AG08396 (cell line): ENCODE results near the gene LRCH2.

Experiments used
- DNase-seq: peaks from one replicate; pipeline ENCODE4 v3.0.0; 2012; ENCODE audit warnings: low spot score, mixed read lengths

Gene LRCH2

DNA sequence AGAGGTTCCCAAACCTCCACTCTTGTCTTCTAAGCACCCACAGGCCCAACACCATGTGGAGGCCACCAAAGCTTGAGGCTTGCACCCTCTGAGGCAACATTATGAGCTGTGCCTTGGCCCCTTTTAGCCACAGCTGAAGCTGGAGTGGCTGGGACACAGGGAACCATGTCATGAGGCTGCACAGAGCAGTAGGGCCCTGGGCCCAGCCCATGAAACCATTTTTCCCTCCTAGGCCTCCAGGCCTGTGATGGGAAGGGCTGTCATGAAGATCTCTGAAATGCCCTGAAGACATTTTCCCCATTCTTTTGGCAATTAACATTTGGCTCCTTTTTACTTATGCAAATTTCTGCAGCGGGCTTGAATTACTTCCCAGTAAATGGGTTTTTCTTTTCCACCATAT, 29.9 kb downstream of the LRCH2 start:
- DNase-seq: no peak

DNA sequence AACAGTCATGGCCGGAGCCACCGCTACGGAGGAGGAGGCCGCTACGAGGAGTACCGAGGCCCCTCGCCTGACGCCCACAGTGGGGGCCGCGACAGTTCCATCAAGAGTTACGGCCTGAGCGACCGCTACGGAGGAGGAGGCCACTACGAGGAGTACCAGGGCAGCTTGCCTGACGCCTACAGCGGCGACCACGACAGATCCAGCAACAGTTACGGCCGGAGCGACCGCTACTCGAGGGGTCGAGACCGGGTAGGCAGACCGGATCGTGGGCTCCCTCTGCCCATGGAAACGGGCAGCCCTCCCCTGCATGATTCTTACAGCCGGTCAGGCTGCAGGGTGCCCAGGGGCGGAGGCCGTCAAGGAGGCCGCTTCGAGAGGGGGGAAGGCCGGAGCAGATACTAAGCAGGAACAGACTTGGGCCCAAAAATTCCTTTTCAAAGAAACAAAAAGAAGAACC, 41.6 kb downstream of the LRCH2 start:
- DNase-seq: no peak

DNA sequence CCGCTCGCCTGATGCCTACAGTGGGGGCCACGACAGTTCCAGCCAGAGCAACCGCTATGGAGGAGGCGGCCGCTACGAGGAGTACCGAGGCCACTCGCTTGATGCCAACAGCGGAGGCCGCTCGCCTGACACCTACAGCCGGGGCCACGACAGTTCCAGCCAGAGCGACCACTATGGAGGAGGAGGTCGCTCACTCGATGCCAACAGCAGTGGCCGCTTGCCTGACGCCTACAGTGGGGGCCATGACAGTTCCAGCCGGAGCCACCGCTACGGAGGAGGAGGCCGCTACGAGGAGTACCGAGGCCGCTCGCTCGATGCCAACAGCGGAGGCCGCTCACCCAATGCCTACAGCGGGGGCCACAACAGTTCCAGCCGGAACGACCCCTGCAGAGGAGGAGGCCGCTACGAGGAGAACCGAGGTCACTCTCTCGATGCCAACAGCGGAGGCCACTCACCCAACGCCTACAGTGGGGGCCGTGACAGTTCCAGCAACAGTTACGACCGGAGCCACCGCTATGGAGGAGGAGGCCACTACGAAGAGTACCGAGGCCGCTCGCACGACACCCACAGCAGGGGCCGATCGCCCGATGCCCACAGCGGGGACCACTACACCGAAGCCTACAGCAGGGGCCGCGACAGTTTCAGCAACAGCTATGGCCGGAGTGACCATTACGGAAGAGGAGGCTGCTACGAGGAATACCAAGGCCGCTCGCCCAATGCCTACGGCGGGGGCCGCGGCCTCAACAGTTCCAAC, 42.2 kb downstream of the LRCH2 start:
- no peak for DNase-seq

DNA sequence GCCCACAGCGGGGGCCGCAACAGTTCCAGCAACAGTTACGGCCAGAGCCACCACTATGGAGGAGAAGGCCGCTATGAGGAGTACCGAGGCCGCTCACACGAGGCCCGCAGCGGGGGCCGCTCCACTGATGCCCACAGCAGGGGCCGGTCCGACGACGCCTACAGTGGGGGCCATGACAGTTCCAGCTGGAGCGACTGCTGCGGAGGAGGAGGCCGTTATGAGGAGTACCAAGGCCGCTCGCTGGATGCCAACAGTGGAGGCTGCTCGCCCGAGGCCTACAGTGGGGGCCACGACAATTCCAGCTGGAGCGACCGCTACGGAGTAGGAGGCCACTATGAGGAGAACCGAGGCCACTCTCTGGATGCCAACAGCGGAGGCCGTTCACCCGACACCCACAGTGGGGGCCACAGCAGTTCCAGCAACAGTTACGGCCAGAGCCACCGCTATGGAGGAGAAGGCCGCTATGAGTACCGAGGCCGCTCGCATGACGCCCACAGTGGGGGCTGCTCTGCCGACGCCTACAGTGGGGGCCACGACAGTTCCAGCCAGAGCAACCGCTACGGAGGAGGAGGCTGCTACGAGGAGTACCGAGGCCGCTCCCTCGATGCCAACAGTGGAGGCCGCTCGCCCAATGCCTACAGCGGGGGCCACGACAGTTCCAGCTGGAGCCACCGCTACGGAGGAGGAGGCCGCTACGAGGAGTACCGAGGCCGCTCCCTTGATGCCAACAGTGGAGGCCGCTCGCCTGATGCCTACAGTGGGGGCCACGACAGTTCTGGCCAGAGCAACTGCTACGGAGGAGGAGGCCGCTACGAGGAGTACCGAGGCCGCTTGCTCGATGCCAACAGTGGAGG, 43.0 kb downstream of the LRCH2 start:
- DNase-seq: no peak

DNA sequence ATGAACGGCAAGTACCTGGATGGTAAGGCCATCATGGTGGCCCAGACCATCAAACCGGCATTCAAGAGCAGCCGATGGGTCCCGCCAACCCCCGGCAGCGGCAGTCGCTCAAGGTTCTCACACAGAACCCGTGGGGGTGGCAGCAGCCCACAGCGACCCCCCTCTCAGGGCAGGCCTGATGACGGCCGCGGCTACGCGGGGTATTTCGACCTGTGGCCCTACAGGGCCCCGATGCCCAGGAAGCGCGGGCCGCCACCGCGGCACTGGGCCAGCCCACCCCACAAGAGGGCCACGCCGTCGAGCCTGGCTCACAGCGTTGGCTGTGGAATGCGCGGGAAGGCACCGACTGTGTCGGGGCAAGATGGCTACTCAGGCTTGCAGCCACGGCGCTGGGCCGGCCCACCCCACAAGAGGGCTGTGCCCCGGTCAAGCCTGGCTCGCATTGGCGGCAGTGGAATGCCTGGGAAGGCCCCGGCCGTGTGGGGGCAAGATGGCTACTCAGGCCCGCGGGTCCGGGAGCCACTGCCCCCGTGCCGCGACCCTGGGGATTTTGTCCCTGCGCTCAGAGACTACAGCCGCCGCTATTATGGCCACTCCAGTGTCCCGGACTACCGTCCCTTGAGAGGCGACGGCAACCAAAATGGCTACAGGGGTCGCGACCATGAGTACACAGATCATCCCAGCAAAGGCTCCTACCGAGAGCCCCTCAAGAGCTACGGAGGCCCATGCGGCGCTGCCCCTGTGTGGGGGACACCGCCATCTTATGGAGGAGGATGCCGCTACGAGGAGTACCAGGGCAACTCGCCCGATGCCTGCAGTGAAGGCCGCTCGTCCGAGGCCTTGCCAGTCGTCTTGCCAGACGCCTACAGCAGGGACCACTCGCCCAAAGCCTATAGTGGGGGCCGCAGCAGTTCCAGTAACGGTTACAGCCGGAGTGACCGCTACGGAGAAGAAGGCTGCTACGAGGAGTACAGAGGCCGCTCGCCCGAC, 44.0 kb downstream of the LRCH2 start:
- no peak for DNase-seq

DNA sequence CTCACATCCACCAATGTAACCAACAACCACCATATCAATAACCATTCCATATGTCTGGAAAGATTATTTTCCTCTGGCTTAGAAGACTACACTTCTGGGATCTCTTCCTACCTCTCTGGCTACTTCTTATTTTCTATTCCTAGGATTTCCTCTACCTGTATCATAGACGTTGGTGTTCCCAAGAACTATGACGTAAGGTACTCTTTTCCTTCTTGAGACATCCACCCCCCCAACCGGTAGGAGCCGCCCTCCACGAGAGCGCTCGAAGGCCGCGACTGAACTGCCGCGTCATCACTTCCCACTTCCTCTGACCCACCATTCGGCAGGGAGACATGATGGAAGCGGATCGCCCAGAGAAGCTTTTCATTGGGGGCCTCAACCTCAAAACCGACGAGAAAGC, 44.8 kb downstream of the LRCH2 start, which contains the start of gene RBMXL3:
TSS of gene RBMXL3 (plus strand) at position 301 of the 400 bp plus-strand sequence. CDS start at position 333, 32 bp downstream.
- no peak for DNase-seq

DNA sequence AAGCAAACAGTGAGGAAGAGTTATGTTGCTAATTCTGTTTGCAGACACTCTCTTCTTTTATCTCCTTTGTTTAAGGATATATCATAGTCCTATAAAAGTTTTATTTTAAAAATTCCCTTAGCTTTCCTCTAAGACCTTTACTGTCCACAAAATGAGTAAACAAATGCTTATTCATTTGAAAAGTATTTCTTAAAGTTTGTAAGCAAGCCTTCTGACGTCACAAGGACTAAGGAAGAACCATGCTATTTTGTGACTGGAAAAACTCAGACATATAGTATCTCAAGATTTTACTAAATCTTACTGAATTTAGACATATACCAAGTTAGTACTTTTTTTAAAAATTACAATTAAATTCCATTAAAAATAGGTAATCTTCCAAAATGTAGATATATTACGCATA, 49.9 kb downstream of the LRCH2 start:
- peak; percentile 33 for DNase-seq

DNA sequence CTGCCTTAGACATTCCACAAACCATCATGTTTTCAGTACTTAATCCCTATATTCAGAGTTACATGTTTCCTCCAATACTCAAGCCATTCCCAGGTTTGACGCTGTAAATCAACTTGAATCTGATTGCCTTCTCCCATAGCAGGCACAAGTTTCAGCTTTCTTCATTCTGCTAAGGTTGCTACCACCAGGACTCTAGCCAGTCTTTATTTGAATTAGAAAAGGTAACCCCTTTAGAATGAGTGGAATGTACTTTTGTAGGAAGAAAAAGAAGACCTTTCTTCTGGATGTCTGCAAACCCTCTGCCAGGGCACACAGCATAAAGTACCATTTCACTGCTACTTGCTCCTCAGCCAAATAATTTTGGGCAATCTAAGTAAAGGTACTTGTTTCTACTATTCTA, 55.4 kb downstream of the LRCH2 start:
- DNase-seq: no peak

DNA sequence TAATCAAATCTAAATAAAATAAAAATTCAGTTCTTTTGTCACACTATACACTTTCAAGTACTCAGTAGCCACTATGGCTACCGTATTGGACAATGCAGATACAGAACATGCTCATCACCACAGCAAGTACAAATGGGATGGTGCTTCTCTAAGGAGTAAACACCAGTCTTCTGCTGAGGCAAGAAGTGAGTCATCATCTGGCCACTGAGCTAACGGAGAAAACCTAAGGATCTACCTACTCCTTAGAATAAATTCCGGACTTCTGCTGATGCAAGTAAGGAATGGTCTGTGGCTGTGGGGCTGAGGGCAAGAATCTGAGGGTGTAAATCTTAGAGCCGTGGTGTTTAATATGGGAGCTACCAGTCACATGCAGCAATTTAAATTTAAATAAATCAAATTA, 56.0 kb downstream of the LRCH2 start:
- DNase-seq: no peak

DNA sequence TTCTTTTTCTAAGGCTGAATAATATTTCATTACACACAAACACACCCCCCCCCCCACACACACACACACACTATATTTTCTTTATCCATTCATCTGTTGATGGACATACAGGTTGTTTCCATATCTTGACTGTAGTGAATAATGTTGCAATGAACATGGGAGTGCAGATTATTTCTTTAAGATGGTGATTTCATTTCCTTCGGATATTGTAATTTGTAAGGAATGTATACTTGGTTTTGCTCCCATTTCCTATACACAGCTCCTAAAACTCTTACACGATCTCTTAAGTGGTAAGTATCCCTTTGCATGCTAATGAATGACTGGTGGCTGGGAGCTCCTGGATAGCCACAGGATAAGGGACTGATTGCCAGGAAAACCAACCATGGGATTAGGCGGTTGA, 59.3 kb downstream of the LRCH2 start:
- DNase-seq: no peak

DNA sequence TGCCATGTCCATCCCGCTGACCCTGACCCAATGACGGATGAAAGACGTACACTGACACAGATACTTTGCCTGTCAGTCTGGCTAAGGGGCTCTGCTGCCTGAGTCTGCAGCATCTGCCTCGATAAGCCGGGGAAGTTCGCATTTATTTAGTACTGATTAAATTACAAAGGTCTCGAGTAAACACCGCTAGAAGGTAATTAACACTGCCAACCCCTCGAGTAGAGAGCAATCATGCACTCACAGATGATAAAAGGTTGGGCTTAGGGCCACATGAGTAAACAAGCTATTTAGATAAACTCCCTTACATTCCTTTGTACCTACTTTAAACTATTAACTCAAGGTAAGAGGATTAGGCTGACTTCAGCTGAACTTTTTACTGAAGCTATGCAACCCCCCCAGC, 60.7 kb downstream of the LRCH2 start:
- DNase-seq: no peak

DNA sequence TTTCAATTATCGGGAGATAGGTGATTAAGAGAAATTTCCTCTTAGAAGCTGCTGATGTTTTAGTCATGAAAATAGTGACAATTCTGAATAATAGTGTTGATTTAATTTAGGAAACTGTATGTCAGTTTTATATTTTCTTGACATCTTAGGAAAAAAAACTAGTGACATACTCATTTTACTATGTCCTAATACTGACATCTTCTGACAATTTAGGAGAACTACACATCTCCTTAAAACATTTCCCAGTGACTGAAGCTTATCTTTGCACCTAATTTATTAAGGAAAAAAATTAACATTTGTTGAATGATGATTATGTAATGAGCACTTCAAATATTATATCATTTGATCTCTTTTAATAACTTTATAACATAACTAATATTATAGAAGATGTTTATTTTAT, 86.7 kb downstream of the LRCH2 start:
- DNase-seq: no peak

DNA sequence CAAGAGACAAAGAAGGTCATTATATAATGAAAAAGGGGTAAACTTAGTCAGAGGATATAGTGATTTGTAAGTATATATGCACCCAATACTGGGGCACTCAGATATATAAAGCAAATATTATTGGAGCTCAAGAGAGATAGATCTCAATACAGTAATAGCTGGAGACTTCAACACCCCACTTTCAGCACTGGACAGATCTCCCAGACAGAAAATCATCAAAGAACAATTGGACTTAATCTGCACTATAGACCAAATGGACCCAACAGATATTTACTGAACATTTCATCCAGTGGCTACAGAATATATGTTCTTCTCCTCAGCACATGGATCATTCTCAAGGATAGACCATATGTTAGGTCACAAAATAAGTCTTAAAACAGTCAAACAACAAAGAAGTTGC, 91.8 kb downstream of the LRCH2 start:
- DNase-seq: no peak

DNA sequence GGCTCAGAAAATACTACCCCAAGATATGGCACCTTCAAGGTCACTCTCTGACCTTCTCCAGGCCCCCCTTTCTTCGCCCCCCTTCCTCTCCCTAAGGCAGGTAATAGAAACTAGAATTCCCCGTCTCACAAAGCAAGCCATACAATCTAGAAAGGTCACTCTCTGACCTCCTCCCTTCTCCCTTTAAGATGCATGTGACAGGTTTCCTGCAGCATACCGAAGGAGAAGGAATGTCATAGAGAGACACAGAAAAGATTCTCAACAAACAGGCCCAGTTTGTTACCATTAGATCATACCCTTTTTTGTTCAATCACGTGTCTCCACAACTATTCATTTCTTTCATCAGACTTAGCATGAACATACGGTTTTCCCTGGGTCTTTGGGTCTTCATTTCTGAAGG, 95.9 kb downstream of the LRCH2 start:
- DNase-seq: no peak

DNA sequence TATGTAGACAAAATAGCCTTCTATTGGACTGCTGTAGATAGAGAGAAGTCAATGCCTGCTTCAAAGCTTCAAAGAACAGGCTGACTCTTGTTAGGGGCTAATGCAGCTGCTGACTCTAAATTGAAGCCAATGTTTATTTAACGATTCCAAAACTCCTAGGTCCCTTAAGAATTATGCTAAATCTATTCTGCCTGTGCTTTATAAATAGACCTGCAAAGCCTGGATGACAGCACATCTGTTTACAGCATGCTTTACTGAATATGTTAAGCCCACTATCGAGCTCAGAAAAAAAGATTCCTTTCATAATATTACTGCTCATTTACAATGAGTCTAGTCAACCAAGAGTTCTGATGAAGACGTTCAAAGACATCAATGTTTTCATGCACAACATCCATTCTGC, 99.5 kb downstream of the LRCH2 start:
- DNase-seq: no peak

DNA sequence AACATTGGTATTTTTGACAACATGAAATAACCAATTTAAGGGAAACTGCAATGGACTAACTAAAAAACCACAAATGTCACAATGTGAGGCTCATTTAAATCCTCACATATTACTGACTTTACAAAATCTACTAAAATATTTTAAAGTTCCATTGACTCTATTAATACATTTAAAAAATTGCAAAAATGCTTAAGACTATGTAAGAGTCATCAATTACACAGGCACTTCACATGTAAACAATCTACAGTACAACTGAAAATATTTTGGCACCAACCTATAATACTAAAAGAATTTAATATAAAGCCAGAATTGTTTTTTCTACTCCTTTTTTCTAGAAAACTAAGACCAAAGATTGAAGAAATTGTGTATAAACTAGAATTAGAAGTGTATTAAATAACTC, 121.5 kb downstream of the LRCH2 start:
- DNase-seq: no peak

DNA sequence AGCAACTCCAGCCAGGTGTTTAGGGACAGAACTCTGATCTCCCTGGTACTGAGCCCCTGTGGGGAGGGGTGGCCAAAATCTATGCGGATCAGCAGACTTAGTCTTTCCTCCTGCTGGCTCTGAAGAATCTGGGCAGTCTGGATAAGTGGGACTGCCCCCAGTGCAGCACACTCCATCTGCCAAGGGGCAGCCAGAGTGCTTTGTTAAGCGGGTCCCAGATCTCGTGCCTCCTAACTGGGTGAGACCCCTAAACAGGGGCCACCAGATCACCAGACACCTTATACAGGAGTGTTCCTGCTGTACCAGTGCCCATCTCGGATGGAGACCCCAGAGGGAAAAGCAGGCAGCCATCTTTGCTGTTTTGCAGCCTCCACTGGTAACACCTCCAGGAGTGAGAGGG, 135.0 kb downstream of the LRCH2 start:
- no peak for DNase-seq

DNA sequence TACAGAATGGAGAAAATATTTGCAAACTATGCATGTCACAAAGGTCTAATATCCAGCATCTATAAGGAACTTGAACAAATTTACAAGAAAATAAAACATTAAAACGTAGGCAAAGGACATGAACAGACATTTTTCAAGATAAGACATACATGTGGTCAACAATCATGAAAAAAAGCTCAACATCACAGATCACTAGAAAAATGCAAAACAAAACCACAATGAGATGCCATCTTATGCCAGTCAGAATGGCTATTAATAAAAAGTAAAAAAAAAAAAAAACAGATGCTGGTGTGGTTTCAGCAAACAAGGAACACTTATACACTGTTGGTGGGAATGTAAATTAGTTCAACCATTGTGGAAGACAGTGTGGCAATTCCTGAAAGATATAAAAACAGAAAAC, 140.7 kb downstream of the LRCH2 start:
- DNase-seq: no peak

DNA sequence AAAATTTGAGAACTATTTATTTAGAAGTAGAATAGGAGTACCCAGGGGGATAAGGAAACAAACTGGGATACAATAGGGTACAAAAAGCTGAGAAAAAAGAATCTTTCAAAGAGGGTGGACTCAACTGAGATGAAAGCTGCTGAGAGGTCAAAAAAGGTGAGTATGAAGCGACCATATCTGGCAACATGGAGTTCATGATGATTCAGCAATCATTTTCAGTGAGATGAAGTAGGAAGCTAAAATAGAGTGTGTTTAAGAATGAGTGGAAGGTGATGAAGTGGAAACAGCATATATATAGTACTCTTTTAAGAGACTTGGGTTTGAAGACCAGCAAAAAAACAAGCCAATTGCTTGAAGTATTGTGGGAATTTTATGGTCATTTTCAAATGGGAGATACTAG, 144.5 kb downstream of the LRCH2 start:
- DNase-seq: no peak

DNA sequence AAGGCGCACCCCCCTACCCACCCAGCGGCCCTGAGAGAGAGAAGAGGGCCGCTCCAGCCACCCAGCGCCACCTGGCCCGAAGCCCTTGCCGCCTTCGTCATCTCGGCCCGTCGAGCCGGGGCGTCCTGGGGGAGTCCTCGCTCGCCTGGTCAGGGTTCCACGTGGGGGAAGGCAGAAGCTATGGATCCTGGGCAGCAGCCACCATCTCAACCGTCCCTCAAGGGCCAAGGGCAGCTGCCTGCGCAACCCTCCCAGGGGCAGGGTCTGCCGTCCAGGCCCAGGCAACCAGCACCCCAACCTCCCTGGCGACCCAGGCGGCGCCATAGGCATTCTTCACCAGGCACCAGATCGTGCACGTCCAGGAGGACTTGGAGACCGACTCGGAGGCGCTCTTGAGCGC, 165.0 kb downstream of the LRCH2 start:
- no peak for DNase-seq

DNA sequence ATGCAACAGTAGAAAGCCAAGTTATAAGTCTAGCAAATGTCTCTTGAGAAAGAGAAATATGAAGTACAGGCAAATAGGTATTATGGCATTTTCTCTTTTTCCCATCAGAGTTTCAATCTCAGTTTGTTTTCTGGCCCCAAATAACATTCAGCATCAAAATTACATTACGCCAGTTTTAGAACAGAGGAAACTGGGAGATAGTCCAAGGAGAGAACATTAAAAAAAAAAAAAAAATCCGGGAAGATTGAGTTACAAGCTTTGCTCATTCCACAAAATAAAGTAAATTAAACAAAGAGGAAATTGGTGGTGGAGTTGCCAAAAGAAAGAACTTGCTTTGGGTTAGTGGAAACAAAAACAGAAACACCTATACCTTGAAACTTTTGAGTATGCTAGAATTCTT, 166.1 kb downstream of the LRCH2 start:
- DNase-seq: no peak

DNA sequence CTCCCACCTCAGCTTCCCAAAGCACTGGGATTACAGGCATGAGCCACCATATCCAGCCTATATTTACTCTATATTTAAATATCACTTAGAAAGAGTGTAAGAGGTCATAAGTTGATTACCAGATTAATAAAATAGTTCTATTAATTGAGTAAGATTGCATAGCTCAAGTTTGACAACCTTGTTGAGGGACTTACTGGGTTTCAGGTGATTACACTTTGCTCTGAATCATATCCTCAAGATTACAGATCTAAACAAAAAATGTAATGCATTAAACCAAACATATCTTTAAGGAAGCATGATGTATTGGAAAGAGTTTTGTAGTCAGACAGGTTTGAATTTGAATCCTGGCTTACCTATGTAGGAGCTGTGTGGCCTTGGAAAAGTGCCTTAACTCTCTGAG, 168.6 kb downstream of the LRCH2 start:
- no peak for DNase-seq
